Activated naive CD4-positive, alpha-beta T cell treated with anti-CD3 and anti-CD28 coated beads, Interleukin-2, amount 50 U/mL, for 72 hours (primary cell): ENCODE measurements around the gene OVCH1. TPM values are rescaled to one million over a fixed set of nuclear protein-coding genes. Genes with fewer than 3 reads are reported as not detected.
"Not testable (repeated sequence)": the region's sequence is repeated elsewhere in the genome, so short reads cannot be mapped to it uniquely, and the experiment has no call there.

Experiments used
- ATAC-seq, 2 donors: fragments of 150-1000 bp; cut with Tn5 transposase; 2 replicates each; pipeline ENCODE4 v1.10.0; 2021; ENCODE audit warnings: mild to moderate bottlenecking in 2 of 2, moderate library complexity in 2 of 2
- DNase-seq, 2 donors: peaks; one replicate each; pipeline ENCODE4 v3.0.0; 2021 to 2022; ENCODE audit warnings: low spot score in 2 of 2
- H3K27ac Mint-ChIP-seq, 2 donors: one replicate each; pipeline ENCODE4 v1.8.0; 2022; ENCODE audit warnings: mild to moderate bottlenecking in 2 of 2, mixed read lengths in 2 of 2
- H3K36me3 Mint-ChIP-seq, 2 donors: one replicate each; pipeline ENCODE4 v1.8.0; 2022; ENCODE audit warnings: mixed read lengths in 2 of 2
- H3K9me3 Mint-ChIP-seq, 2 donors: one replicate each; pipeline ENCODE4 v1.8.0; 2022; ENCODE audit warnings: mixed read lengths in 2 of 2
- total RNA-seq, 2 donors: library from RNA; stranded (reverse); gene quantifications; one replicate each; pipeline ENCODE4 v1.2.3, GENCODE V29; 2022

OVCH1 gene
- total RNA-seq, 2 donors from 2014 or later = not detected

DNA sequence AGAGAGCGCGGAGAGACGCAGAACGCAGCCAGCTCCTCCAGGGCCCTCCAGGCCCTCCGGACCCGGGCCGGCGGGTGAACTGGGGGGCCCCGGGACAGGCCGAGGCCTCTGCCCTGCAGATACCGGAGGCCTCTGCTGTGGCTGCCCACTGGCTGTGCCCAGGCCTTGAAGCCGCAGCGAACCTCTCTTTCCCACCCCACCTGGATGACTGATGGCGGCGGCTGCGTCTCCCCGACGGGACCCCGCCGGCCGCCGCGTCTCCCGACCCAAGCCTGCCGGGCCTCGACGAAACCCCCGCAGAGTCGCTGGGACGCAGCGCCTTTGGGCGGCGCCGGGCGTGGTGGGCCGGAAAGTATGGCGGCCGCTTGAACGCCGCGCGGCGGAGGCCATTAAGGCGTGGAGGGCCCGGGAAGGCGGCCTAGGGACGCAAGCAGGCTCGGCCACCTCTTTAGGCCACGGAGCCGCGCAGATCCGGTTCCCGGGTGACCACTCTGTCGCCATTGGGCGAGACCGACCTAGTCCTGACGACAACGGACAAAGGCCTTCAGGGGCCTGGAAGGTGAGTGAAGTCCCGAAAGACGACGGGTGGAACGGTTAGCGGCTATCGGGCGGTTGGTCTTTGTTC is 108.1 kb downstream of the OVCH1 start:
- peak overlapping the region in 1 of 2 donors; percentile 89 for H3K27ac Mint-ChIP-seq
- ATAC-seq = peak in 1 of 2 donors; percentile 56
- H3K9me3 Mint-ChIP-seq = peaks cover 0 to 6% of the 10 kb centered on the region in 2 donors
- no peak for DNase-seq
- peaks cover 6 to 17% of the 10 kb centered on the region in 2 donors for H3K36me3 Mint-ChIP-seq

DNA sequence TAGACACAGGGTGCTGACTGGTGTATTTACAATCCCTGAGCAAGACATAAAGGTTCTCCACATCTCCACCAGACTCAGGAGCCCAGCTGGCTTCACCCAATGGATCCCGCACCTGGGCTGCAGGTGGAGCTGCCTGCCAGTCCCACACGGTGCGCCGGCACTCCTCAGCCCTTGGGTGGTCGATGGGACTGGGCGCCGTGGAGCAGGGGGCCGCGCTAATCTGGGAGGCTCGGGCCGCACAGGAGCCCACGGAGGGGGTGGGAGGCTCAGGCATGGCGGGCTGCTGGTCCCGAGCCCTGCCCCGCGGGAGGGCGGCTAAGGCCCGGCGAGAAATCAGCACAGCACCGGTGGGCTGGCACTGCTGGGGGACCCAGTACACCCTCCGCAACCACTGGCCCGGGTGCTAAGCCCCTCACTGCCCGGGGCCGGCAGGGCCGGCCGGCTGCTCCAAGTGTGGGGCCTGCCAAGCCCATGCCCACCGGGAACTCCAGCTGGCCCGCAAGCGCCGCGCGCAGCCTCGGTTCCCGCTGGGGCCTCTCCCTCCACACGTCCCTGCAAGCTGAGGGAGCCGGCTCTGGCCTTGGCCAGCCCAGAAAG is 111.3 kb downstream of the OVCH1 start:
- H3K9me3 Mint-ChIP-seq, H3K27ac Mint-ChIP-seq, DNase-seq, ATAC-seq: not testable (repeated sequence)
- H3K36me3 Mint-ChIP-seq = peaks cover 12 to 13% of the 10 kb centered on the region in 2 donors

DNA sequence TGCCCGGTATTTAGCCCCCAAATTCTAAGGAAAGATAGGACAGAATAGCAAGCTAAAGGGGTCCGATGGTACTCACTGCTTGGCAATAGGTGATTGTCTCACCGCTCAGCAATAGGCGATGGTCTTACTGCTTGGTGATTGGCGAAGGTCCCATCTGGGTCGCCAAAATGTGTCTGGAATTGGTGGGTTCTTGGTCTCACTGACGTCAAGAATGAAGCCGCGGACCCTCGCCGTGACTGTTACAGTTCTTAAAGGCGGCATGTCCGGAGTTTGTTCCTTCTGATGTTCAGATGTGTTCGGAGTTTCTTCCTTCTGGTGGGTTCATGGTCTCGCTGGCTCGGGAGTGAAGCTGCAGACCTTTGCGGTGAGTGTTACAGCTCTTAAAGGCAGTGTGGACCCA is 112.3 kb downstream of the OVCH1 start:
- DNase-seq, ATAC-seq: not testable (repeated sequence)

DNA sequence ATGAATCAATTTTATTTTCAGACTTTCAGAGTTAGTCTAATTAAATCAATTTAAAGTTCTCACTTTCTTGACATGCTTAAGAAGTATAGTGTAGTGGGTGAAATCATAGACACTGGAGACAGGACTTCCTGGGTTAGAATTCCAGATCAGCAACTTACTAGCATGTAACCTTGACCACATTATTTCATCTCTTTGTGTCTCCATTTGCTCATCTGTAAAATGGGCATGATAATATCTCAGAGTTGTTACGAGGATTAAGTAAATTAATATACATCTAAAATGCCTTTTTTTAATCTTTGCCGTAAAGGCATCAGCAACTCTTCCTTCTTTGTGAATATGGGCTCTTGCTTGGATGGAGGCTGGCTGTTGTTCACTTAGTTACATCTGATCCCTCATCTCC is 115.2 kb downstream of the OVCH1 start:
- no peak for ATAC-seq
- Mint-ChIP-seq H3K9me3 (no peaks in the 10 kb centered on the region), H3K36me3 (peaks cover 6 to 17% of the 10 kb centered on the region in 2 donors), H3K27ac (peak overlapping the region in 1 of 2 donors; percentile 96)
- DNase-seq = no peak

More for the DNA sequence above, 112.3 kb downstream of the OVCH1 start:
- peaks cover 3 to 15% of the 10 kb centered on the region in 2 donors for H3K36me3 Mint-ChIP-seq
- H3K27ac Mint-ChIP-seq, H3K9me3 Mint-ChIP-seq: not testable (repeated sequence)

DNA sequence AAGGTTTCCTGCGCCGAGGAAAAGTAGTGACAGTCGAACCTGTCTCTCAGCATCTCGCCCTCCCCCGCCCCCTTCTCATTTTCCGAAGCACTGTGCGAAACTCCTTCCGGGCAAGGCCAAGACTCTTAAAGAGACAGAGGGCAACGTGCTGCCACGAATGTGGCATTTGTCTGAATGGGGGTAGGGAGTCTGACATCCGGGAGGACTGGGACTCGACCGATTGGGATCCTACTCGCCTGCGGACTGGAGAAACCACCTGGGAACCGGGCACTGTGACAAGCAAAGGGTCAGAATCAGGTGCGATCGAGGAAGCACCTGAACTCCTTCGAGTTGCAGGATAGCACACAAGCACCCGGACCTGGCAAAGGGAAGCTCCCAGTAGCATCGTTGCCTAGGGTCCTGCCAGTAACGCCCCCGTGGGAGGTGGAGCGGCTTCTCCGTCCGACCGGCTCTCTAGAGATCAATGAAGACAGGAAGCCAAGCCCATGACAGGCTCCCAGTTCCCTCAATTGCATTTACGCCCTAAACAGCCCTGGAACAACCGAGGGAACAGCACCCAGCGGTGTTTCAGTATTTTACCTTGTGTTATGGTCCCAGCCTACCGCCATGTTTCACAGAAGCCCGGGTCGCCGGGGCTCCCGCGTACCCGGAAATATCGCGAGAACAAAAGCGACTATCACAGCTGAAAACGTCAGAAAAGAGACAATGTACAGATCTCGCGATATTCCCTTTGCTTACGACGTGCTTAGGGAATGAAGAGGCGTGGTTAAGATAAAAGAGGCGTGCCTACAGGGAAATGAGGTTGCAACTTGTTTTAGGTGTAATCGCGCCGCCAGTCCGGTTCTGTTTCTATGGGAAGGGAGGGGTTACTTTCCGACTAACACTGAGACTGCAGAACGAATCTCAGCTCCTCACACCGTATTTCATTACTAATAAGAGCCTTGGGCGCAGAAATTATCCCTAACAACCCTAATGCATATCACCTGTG is 116.7 kb downstream of the OVCH1 start, which contains the start of gene ERGIC2:
TSS of gene ERGIC2 (minus strand) at position 637 of the 988 bp plus-strand sequence. CDS start 9,539 bp downstream, outside the sequence.
- Mint-ChIP-seq H3K9me3 (peaks cover 0 to 4% of the 10 kb centered on the region in 2 donors), H3K36me3 (peaks cover 17 to 20% of the 10 kb centered on the region in 2 donors), H3K27ac (peak within 1 kb of the TSS; percentile 96 to 99)
- ATAC-seq (peak; percentile 92 to 97), DNase-seq (peak; percentile 82 to 89)

Other genes starting within 250 kb of the OVCH1 start
- gene ERGIC2, start 116.5 kb downstream of the OVCH1 start, total RNA-seq = 10 to 100 TPM; 73.6 to 93.5 TPM